K562 (cell line): Measurements from ENCODE around the gene RASSF3. TPM values are rescaled to one million over a fixed set of nuclear protein-coding genes. Genes with fewer than 3 reads are reported as not detected.

ENCODE experiments used
- EP300 ChIP-seq: IDR thresholded peaks from 2 replicates; pipeline ENCODE4 v1.6.1; 2012; ENCODE audit warnings: low read length, improper control_type of control experiment
- ETV1 ChIP-seq: fragments of 450-650 bp; conservative IDR thresholded peaks from 2 replicates; pipeline ENCODE4 v1.6.1; 2016; ENCODE audit warnings: missing genetic modification characterization, control low read depth, low read depth, missing compliant biosample characterization
- ETV6 ChIP-seq, 3 experiments: fragments of 150-350 bp in 1 of 3; sonication (generic) in 1 of 3; formaldehyde crosslinking in 1 of 3; IDR thresholded peaks; 2 replicates each; pipeline versions ENCODE4 v1.6.1 to v1.8.0; 2014 to 2022; ENCODE audit warnings: borderline replicate concordance in 2 of 3, low read depth in 2 of 3, antibody characterized with exemption in 1 of 3, low read length in 1 of 3, mild to moderate bottlenecking in 1 of 3, missing genetic modification reagents in 1 of 3
- GATAD2B ChIP-seq: fragments of 450-650 bp; IDR thresholded peaks from 2 replicates; pipeline ENCODE4 v1.6.1; 2017; ENCODE audit warnings: mild to moderate bottlenecking, borderline replicate concordance
- HDAC8 ChIP-seq: fragments of 450-650 bp; IDR thresholded peaks from 2 replicates; pipeline ENCODE4 v1.6.1; 2016; ENCODE audit warnings: mild to moderate bottlenecking, missing genetic modification characterization, moderate library complexity, missing compliant biosample characterization
- JUNB ChIP-seq: fragments of 450-650 bp; formaldehyde crosslinking; conservative IDR thresholded peaks from 2 replicates; pipeline ENCODE4 v1.4.0; 2020; ENCODE audit warnings: mild to moderate bottlenecking
- LEF1 ChIP-seq: fragments of 450-650 bp; IDR thresholded peaks from 2 replicates; pipeline ENCODE4 v1.6.1; 2016; ENCODE audit warnings: mild to moderate bottlenecking
- PHF8 ChIP-seq: fragments of 200-600 bp; sonication (generic); IDR thresholded peaks from 2 replicates; pipeline ENCODE4 v1.6.1; 2012; ENCODE audit warnings: mixed run types, mild to moderate bottlenecking, inconsistent platforms, low read length, moderate library complexity, borderline replicate concordance
- PHTF2 ChIP-seq: fragments of 250-450 bp; sonication (Bioruptor Pico); IDR thresholded peaks from 2 replicates; pipeline ENCODE4 v1.5.0; 2021; ENCODE audit warnings: mild to moderate bottlenecking
- SIN3A ChIP-seq, 2 experiments: fragments of 150-350 bp in 1 of 2; IDR thresholded peaks; 2 replicates each; pipeline ENCODE4 v1.6.1; 2011 to 2016; ENCODE audit warnings: borderline replicate concordance in 2 of 2, low read depth in 2 of 2, low read length in 2 of 2, mild to moderate bottlenecking in 2 of 2, moderate library complexity in 2 of 2; ENCODE audit not compliant: control insufficient read depth in 1 of 2
- TCF7 ChIP-seq: sonication (generic); IDR thresholded peaks from 2 replicates; pipeline ENCODE4 v1.6.1; 2016; ENCODE audit warnings: antibody characterized with exemption, borderline replicate concordance
- THAP12 ChIP-seq: fragments of 250-450 bp; sonication (Bioruptor Pico); IDR thresholded peaks from 2 replicates; pipeline ENCODE4 v1.9.0; 2021; ENCODE audit warnings: mild to moderate bottlenecking, inconsistent platforms
- UBTF ChIP-seq, 2 experiments: IDR thresholded peaks; 2 replicates each; pipeline ENCODE4 v1.6.1; 2012; ENCODE audit warnings: improper control_type of control experiment in 2 of 2, low read depth in 2 of 2, low read length in 2 of 2, borderline replicate concordance in 1 of 2
- USF1 ChIP-seq: sonication (generic); formaldehyde crosslinking; IDR thresholded peaks from 2 replicates; pipeline ENCODE4 v1.9.0; 2022; ENCODE audit warnings: mild to moderate bottlenecking, missing genetic modification reagents
- ZC3H8 ChIP-seq: fragments of 450-650 bp; IDR thresholded peaks from 2 replicates; pipeline ENCODE4 v1.6.1; 2017
- ZNF184 ChIP-seq: sonication (generic); formaldehyde crosslinking; IDR thresholded peaks from 2 replicates; pipeline ENCODE4 v1.5.0; 2020; ENCODE audit warnings: missing genetic modification reagents
- ZNF277 ChIP-seq: fragments of 250-450 bp; sonication (Bioruptor Pico); IDR thresholded peaks from 2 replicates; pipeline ENCODE4 v1.8.0; 2022; ENCODE audit warnings: inconsistent platforms, mild to moderate bottlenecking, moderate library complexity, borderline replicate concordance
- polyA plus RNA-seq, 8 experiments: library from polyadenylated mRNA; depleted of rRNA in 4 of 8; stranded (reverse) in 5 of 8; unstranded in 3 of 8; fragments of >200 nt; fragmentation: Nextera tagmentation in 2 of 8; fragmentation: Illumina TruSeq in 1 of 8; extraction: Ambion mirVana in 2 of 8; extraction: Trizol in 1 of 8; gene quantifications; 2 replicates each; pipeline versions ENCODE4 v1.2.1 to v1.2.3, GENCODE V29; 2011 to 2014; ENCODE audit warnings: inconsistent platforms in 1 of 8, missing spikeins in 1 of 8
- total RNA-seq, 7 experiments: library from RNA; depleted of rRNA in 6 of 7; stranded (reverse); fragments of >200 nt in 6 of 7; fragmentation: Illumina TruSeq in 2 of 7; extraction: Trizol in 2 of 7; gene quantifications; 2 replicates each; pipeline versions ENCODE4 v1.2.1 to v1.2.3, GENCODE V29; 2011 to 2021; ENCODE audit warnings: low replicate concordance in 1 of 7

The RASSF3 gene
- total and polyA plus RNA-seq, 9 of the 15 experiments (the other 6 are each of a cell fraction or from before 2014, with no cell fraction given), result 3.7 to 39.2 (median 20.2) TPM

GRCh38 chr12:64610079-64610659 is at the start of gene RASSF3 (continued):
- TF ChIP-seq USF1 (CRISPR knock-in tag) (no peak), JUNB (CRISPR knock-in tag) (no peak), PHTF2 (no peak), ZNF277 (no peak), TCF7 (no peak), SIN3A (IDR thresholded peaks at IDR 0.05; ENCODE audit: borderline replicate concordance in 2 of 2, control insufficient read depth in 1 of 2, low read depth in 2 of 2, low read length in 2 of 2) (0 out of 4 replicates have a peak, but pooled peaks of 1 of the 2 experiments have one; percentile 4), EP300 (no peak), HDAC8 (tag) (no peak), ZC3H8 (no peak), ZNF184 (CRISPR knock-in tag) (no peak), LEF1 (no peak), GATAD2B (peak; percentile 55; the same call in 1 of the 2 replicates), THAP12 (peak; percentile 63; the same call in 1 of the 2 replicates), ETV1 (tag) (no peak), PHF8 (peak; percentile 46; the same call in 1 of the 2 replicates), UBTF (IDR thresholded peaks at IDR 0.05; ENCODE audit: borderline replicate concordance in 1 of 2, low read depth in 2 of 2, low read length in 2 of 2) (peak in 1 of 2 experiments; percentile 72; a peak in 1 of 4 replicates), ETV6 (IDR thresholded peaks at IDR 0.05; ENCODE audit: borderline replicate concordance in 1 of 2, low read depth in 2 of 2, low read length in 1 of 2) (peak; percentile 25 to 65; a peak in 2 of 4 replicates), ETV6 (CRISPR knock-in tag; IDR thresholded peaks at IDR 0.05; ENCODE audit: borderline replicate concordance) (no peak)
